ENCODE measurements around the gene BAHD1. TPM values are rescaled to one million over a fixed set of nuclear protein-coding genes. Genes with fewer than 3 reads are reported as not detected.
A peak's percentile ranks its signal among the peaks of the same experiment; 100 is the strongest.

BAHD1 gene
- total RNA-seq, 2 donors from 2014 or later = 30.2 to 32.1 TPM

- Mint-ChIP-seq H3K4me1 (peaks cover 17% of the 10 kb centered on the region), H3K27me3 (no peaks in the 10 kb centered on the region), H3K36me3 (ENCODE audit: low read depth) (no peaks in the 10 kb centered on the region), H3K27ac (peak overlapping the region; percentile 45), H3K4me3 (peak overlapping the region; percentile 90)
- no peaks in the 10 kb centered on the region for H3K9me3 ChIP-seq (ENCODE audit: control insufficient read depth, low read length, poor library complexity, severe bottlenecking)
- DNase-seq = no peak
- peak; percentile 52 for ATAC-seq
Observed at GRCh38 chr15:40471105-40471807, 30.5 kb downstream of the BAHD1 start.

GRCh38 chr15:40471808-40472150, 31.0 kb downstream of the BAHD1 start:
- H3K4me1 Mint-ChIP-seq = peaks cover 14% of the 10 kb centered on the region
- H3K9me3 ChIP-seq (ENCODE audit: control insufficient read depth, low read length, poor library complexity, severe bottlenecking) = no peaks in the 10 kb centered on the region
- no peaks in the 10 kb centered on the region for H3K27me3 Mint-ChIP-seq
- peak overlapping the region; percentile 90 for H3K4me3 Mint-ChIP-seq
- no peaks in the 10 kb centered on the region for H3K36me3 Mint-ChIP-seq (ENCODE audit: low read depth)
- DNase-seq (no peak), ATAC-seq (peak; percentile 40)
- H3K27ac Mint-ChIP-seq = peak overlapping the region; percentile 45

- no peaks in the 10 kb centered on the region for H3K27me3 Mint-ChIP-seq
- no peaks in the 10 kb centered on the region for H3K36me3 Mint-ChIP-seq (ENCODE audit: low read depth)
- H3K27ac Mint-ChIP-seq = peak overlapping the region; percentile 45
- no peak for ATAC-seq
- no peak for DNase-seq
- no peaks in the 10 kb centered on the region for H3K9me3 ChIP-seq (ENCODE audit: control insufficient read depth, low read length, poor library complexity, severe bottlenecking)
- H3K4me3 Mint-ChIP-seq = peak overlapping the region; percentile 90
- H3K4me1 Mint-ChIP-seq = peaks cover 12% of the 10 kb centered on the region
Observed at GRCh38 chr15:40472171-40472727, 31.5 kb downstream of the BAHD1 start.

- H3K4me3 Mint-ChIP-seq = no peak overlapping the region
- no peak for DNase-seq
- no peak for ATAC-seq
- H3K27ac Mint-ChIP-seq = peak overlapping the region; percentile 63
- H3K4me1 Mint-ChIP-seq = peaks cover 14% of the 10 kb centered on the region
- H3K36me3 Mint-ChIP-seq (ENCODE audit: low read depth) = no peaks in the 10 kb centered on the region
- H3K9me3 ChIP-seq (ENCODE audit: control insufficient read depth, low read length, poor library complexity, severe bottlenecking) = no peaks in the 10 kb centered on the region
- H3K27me3 Mint-ChIP-seq = peaks cover 5% of the 10 kb centered on the region
Observed at GRCh38 chr15:40474581-40474980, 33.8 kb downstream of the BAHD1 start.

GRCh38 chr15:40477642-40478327, 37.0 kb downstream of the BAHD1 start:
- Mint-ChIP-seq H3K27ac (no peak overlapping the region), H3K36me3 (ENCODE audit: low read depth) (no peaks in the 10 kb centered on the region), H3K4me1 (peaks cover 2% of the 10 kb centered on the region), H3K27me3 (peaks cover 19% of the 10 kb centered on the region), H3K4me3 (no peak overlapping the region)
- no peaks in the 10 kb centered on the region for H3K9me3 ChIP-seq (ENCODE audit: control insufficient read depth, low read length, poor library complexity, severe bottlenecking)
- DNase-seq = no peak
- ATAC-seq = no peak

- no peak for DNase-seq
- Mint-ChIP-seq H3K4me1 (peaks cover 2% of the 10 kb centered on the region), H3K27ac (no peak overlapping the region), H3K4me3 (no peak overlapping the region), H3K36me3 (ENCODE audit: low read depth) (no peaks in the 10 kb centered on the region), H3K27me3 (peaks cover 21% of the 10 kb centered on the region)
- ATAC-seq = no peak
- no peaks in the 10 kb centered on the region for H3K9me3 ChIP-seq (ENCODE audit: control insufficient read depth, low read length, poor library complexity, severe bottlenecking)
Observed at GRCh38 chr15:40479024-40479423, 38.3 kb downstream of the BAHD1 start.

- no peak overlapping the region for H3K27ac Mint-ChIP-seq
- peaks cover 2% of the 10 kb centered on the region for H3K4me1 Mint-ChIP-seq
- no peak for DNase-seq
- no peak overlapping the region for H3K4me3 Mint-ChIP-seq
- H3K36me3 Mint-ChIP-seq (ENCODE audit: low read depth) = no peaks in the 10 kb centered on the region
- H3K9me3 ChIP-seq (ENCODE audit: control insufficient read depth, low read length, poor library complexity, severe bottlenecking) = no peaks in the 10 kb centered on the region
- peaks cover 27% of the 10 kb centered on the region for H3K27me3 Mint-ChIP-seq
- ATAC-seq = no peak
Observed at GRCh38 chr15:40481341-40482074, 40.8 kb downstream of the BAHD1 start.

GRCh38 chr15:40483919-40484318, 43.2 kb downstream of the BAHD1 start:
- Mint-ChIP-seq H3K4me1 (peaks cover 2% of the 10 kb centered on the region), H3K4me3 (no peak overlapping the region), H3K27ac (no peak overlapping the region), H3K36me3 (ENCODE audit: low read depth) (no peaks in the 10 kb centered on the region), H3K27me3 (peaks cover 24% of the 10 kb centered on the region)
- DNase-seq (no peak), ATAC-seq (no peak)
- no peaks in the 10 kb centered on the region for H3K9me3 ChIP-seq (ENCODE audit: control insufficient read depth, low read length, poor library complexity, severe bottlenecking)

GRCh38 chr15:40486066-40486770, 45.5 kb downstream of the BAHD1 start:
- no peak for ATAC-seq
- H3K27me3 Mint-ChIP-seq = peaks cover 13% of the 10 kb centered on the region
- no peak for DNase-seq
- H3K9me3 ChIP-seq (ENCODE audit: control insufficient read depth, low read length, poor library complexity, severe bottlenecking) = no peaks in the 10 kb centered on the region
- H3K36me3 Mint-ChIP-seq (ENCODE audit: low read depth) = no peaks in the 10 kb centered on the region
- H3K27ac Mint-ChIP-seq = no peak overlapping the region
- H3K4me3 Mint-ChIP-seq = peak overlapping the region; percentile 7
- no peaks in the 10 kb centered on the region for H3K4me1 Mint-ChIP-seq

GRCh38 chr15:40487816-40488682, 47.3 kb downstream of the BAHD1 start:
- Mint-ChIP-seq H3K36me3 (ENCODE audit: low read depth) (no peaks in the 10 kb centered on the region), H3K4me3 (no peak overlapping the region), H3K4me1 (peaks cover 3% of the 10 kb centered on the region), H3K27ac (no peak overlapping the region), H3K27me3 (peaks cover 6% of the 10 kb centered on the region)
- no peak for DNase-seq
- no peaks in the 10 kb centered on the region for H3K9me3 ChIP-seq (ENCODE audit: control insufficient read depth, low read length, poor library complexity, severe bottlenecking)
- no peak for ATAC-seq

- peaks cover 17% of the 10 kb centered on the region for H3K4me1 Mint-ChIP-seq
- H3K4me3 Mint-ChIP-seq = no peak overlapping the region
- no peak for ATAC-seq
- no peaks in the 10 kb centered on the region for H3K36me3 Mint-ChIP-seq (ENCODE audit: low read depth)
- no peaks in the 10 kb centered on the region for H3K9me3 ChIP-seq (ENCODE audit: control insufficient read depth, low read length, poor library complexity, severe bottlenecking)
- DNase-seq = no peak
- H3K27me3 Mint-ChIP-seq = peaks cover 5% of the 10 kb centered on the region
- no peak overlapping the region for H3K27ac Mint-ChIP-seq
Observed at GRCh38 chr15:40489274-40490175, 48.8 kb downstream of the BAHD1 start.

Data from T-helper 17 cell (primary cell).